Stimulated activated CD4-positive, alpha-beta T cell treated with anti-CD3 and anti-CD28 coated beads, Interleukin-15, amount 100 ng/mL, for 24 hours (primary cell): ENCODE data around the gene MRPS30.
A peak's percentile ranks its signal among the peaks of the same experiment; 100 is the strongest.
"Not testable (repeated sequence)": the region's sequence is repeated elsewhere in the genome, so short reads cannot be mapped to it uniquely, and the experiment has no call there.

Experiments used
- DNase-seq: peaks from one replicate; pipeline ENCODE4 v3.0.0-alpha.2; 2020

The MRPS30 gene

GRCh38 chr5:44808435-44809214 is at the start of gene MRPS30:
MRPS30 (plus strand) TSS chr5:44808947; CDS start chr5:44808963, 16 bp downstream.
- DNase-seq = peak; percentile 91

- no peak for DNase-seq
Measured at GRCh38 chr5:44769200-44769876, 39.4 kb upstream of the MRPS30 start.

GRCh38 chr5:44769877-44770209 is 38.9 kb upstream of the MRPS30 start:
- no peak for DNase-seq

- DNase-seq = no peak
Measured at GRCh38 chr5:44770780-44771717, 37.7 kb upstream of the MRPS30 start.

- DNase-seq = not testable (repeated sequence)
Measured at GRCh38 chr5:44772397-44772796, 36.4 kb upstream of the MRPS30 start.

- no peak for DNase-seq
Measured at GRCh38 chr5:44774279-44774880, 34.4 kb upstream of the MRPS30 start.

GRCh38 chr5:44779167-44779566 is 29.6 kb upstream of the MRPS30 start:
- DNase-seq = no peak

- DNase-seq = no peak
Measured at GRCh38 chr5:44783634-44784315, 25.0 kb upstream of the MRPS30 start.

GRCh38 chr5:44787731-44788130 is 21.0 kb upstream of the MRPS30 start:
- no peak for DNase-seq

GRCh38 chr5:44789372-44789995 is 19.3 kb upstream of the MRPS30 start:
- DNase-seq = not testable (repeated sequence)

- not testable (repeated sequence) for DNase-seq
Measured at GRCh38 chr5:44792031-44792673, 16.6 kb upstream of the MRPS30 start.

- DNase-seq = no peak
Measured at GRCh38 chr5:44794371-44794770, 14.4 kb upstream of the MRPS30 start.

GRCh38 chr5:44795496-44795895 is 13.3 kb upstream of the MRPS30 start:
- no peak for DNase-seq

- DNase-seq = no peak
Measured at GRCh38 chr5:44797841-44798240, 10.9 kb upstream of the MRPS30 start.

- no peak for DNase-seq
Measured at GRCh38 chr5:44801992-44802391, 6.8 kb upstream of the MRPS30 start.

GRCh38 chr5:44806608-44807007 is 2.1 kb upstream of the MRPS30 start:
- DNase-seq = no peak

- DNase-seq = no peak
Measured at GRCh38 chr5:44807269-44807668, 1.5 kb upstream of the MRPS30 start.

GRCh38 chr5:44809215-44809955 is 638 bp downstream of the MRPS30 start:
- DNase-seq = peak; percentile 67

- no peak for DNase-seq
Measured at GRCh38 chr5:44809956-44810420, 1.2 kb downstream of the MRPS30 start.

- no peak for DNase-seq
Measured at GRCh38 chr5:44814761-44815160, 6.0 kb downstream of the MRPS30 start.
